ENCODE data around the gene TMPRSS9.

The TMPRSS9 gene

GRCh38 chr19:2329501-2329916, 30.6 kb upstream of the TMPRSS9 start:
- no peak for DNase-seq (ENCODE audit: low read depth in 3 of 3)

- no peak for DNase-seq (ENCODE audit: low read depth in 3 of 3)
Observed at GRCh38 chr19:2330255-2330631, 29.8 kb upstream of the TMPRSS9 start.

- DNase-seq (ENCODE audit: low read depth in 3 of 3): no peak
Observed at GRCh38 chr19:2330632-2331284, 29.3 kb upstream of the TMPRSS9 start.

- no peak for DNase-seq (ENCODE audit: low read depth in 3 of 3)
Observed at GRCh38 chr19:2331601-2332246, 28.3 kb upstream of the TMPRSS9 start.

- no peak for DNase-seq (ENCODE audit: low read depth in 3 of 3)
Observed at GRCh38 chr19:2332341-2333026, 27.6 kb upstream of the TMPRSS9 start.

- DNase-seq (ENCODE audit: low read depth in 3 of 3): no peak
Observed at GRCh38 chr19:2333027-2333806, 26.8 kb upstream of the TMPRSS9 start.

GRCh38 chr19:2333807-2334211, 26.3 kb upstream of the TMPRSS9 start:
- no peak for DNase-seq (ENCODE audit: low read depth in 3 of 3)

- DNase-seq (ENCODE audit: low read depth in 3 of 3): no peak
Observed at GRCh38 chr19:2334426-2334825, 25.6 kb upstream of the TMPRSS9 start.

- no peak for DNase-seq (ENCODE audit: low read depth in 3 of 3)
Observed at GRCh38 chr19:2334986-2335846, 24.8 kb upstream of the TMPRSS9 start.

GRCh38 chr19:2335848-2336247, 24.2 kb upstream of the TMPRSS9 start:
- DNase-seq (ENCODE audit: low read depth in 3 of 3): no peak

GRCh38 chr19:2336528-2337328, 23.3 kb upstream of the TMPRSS9 start:
- DNase-seq (ENCODE audit: low read depth in 3 of 3): no peak

GRCh38 chr19:2337329-2337707, 22.7 kb upstream of the TMPRSS9 start:
- no peak for DNase-seq (ENCODE audit: low read depth in 3 of 3)

GRCh38 chr19:2338055-2338615, 21.9 kb upstream of the TMPRSS9 start:
- DNase-seq (ENCODE audit: low read depth in 3 of 3): no peak

GRCh38 chr19:2338751-2339643, 21.1 kb upstream of the TMPRSS9 start:
- DNase-seq (ENCODE audit: low read depth in 3 of 3): no peak

- no peak for DNase-seq (ENCODE audit: low read depth in 3 of 3)
Observed at GRCh38 chr19:2339644-2340310, 20.3 kb upstream of the TMPRSS9 start.

GRCh38 chr19:2340496-2341243, 19.4 kb upstream of the TMPRSS9 start:
- no peak for DNase-seq (ENCODE audit: low read depth in 3 of 3)

- DNase-seq (ENCODE audit: low read depth in 3 of 3): no peak
Observed at GRCh38 chr19:2341244-2341751, 18.8 kb upstream of the TMPRSS9 start.

- DNase-seq (ENCODE audit: low read depth in 3 of 3): no peak
Observed at GRCh38 chr19:2341982-2342381, 18.1 kb upstream of the TMPRSS9 start.

Measured in stimulated activated CD4-positive, alpha-beta T cell treated with anti-CD3 and anti-CD28 coated beads, TNF-alpha, amount 100 ng/mL, for 4 hours (primary cell).